ENCODE data around the gene PSMB1.
"Not testable (repeated sequence)": the region's sequence is repeated elsewhere in the genome, so short reads cannot be mapped to it uniquely, and the experiment has no call there.

PSMB1 gene

DNA sequence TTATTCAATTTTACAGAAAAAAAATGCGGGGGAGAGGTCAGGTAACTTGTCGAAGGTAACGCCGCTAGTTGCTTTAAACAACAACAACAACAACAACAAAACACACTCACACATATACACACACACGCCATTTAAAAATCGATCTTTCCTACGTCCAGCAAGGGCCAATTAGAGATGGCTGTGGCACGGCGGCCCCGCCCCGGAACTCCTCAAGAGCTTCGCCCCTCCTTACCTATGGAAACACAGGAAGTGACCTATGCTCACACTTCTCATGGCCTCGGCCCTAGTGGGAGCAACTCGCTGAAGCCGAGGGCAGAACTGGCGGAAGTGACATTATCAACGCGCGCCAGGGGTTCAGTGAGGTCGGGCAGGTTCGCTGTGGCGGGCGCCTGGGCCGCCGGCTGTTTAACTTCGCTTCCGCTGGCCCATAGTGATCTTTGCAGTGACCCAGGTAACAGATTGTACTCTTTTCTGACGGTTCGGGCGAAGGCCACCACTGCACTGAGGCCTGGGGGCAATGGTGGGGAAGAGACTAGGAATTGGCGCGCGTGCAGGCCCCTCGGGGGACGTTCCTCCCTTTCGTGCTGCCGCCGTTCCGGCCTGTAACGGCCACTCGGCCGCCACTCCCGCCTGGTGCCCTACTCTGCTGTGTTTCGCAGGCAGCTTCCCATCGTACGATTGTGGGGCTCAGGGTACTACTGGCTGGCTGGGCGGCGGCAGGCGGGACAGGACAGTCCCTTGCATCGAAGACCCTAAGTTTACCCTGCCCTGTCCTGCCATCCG lies 1.1 kb upstream of the PSMB1 start, which contains the start of gene TBP:
TBP (plus strand) TSS at position 357 of the 783 bp plus-strand sequence. CDS start 2,661 bp downstream, outside the sequence.
- peaks cover 41% of the 10 kb centered on the region for H3K36me3 Mint-ChIP-seq (ENCODE audit: low read depth)
- no peaks in the 10 kb centered on the region for H3K9me3 Mint-ChIP-seq
- H3K27me3 Mint-ChIP-seq = no peaks in the 10 kb centered on the region
- DNase-seq = peak; percentile 96
- no peak within 1 kb of the TSS for H3K27ac Mint-ChIP-seq
- peaks cover 50% of the 10 kb centered on the region for H3K4me1 Mint-ChIP-seq (ENCODE audit: low read depth)
- no peak within 1 kb of the TSS for H3K4me3 Mint-ChIP-seq

DNA sequence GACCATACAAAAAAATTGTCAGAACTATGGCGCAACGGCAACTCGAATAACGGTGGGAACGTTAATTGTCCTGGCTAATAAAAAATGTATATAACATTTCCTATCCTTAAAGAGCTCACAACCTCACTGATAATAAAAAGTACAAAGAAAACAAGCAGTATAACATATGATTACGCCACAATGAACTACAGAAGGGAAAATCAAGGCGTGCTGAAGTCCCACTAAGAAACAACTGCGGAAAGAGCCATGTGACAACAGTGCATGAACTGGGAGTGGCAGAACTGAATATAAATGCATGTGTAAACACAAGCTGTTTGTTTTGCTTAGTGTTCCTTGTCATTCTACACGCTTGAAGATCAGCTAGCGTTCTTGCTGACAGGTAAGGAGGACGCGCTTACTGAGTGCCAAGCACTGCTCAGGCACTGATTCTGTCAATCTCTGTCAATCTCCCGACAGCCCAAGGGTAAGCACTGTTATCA lies 466 bp upstream of the PSMB1 start:
- no peak for DNase-seq
- H3K27me3 Mint-ChIP-seq = no peaks in the 10 kb centered on the region
- H3K4me3 Mint-ChIP-seq = no peak overlapping the region
- H3K9me3 Mint-ChIP-seq = no peaks in the 10 kb centered on the region
- H3K4me1 Mint-ChIP-seq (ENCODE audit: low read depth) = peaks cover 52% of the 10 kb centered on the region
- peaks cover 42% of the 10 kb centered on the region for H3K36me3 Mint-ChIP-seq (ENCODE audit: low read depth)
- no peak overlapping the region for H3K27ac Mint-ChIP-seq

DNA sequence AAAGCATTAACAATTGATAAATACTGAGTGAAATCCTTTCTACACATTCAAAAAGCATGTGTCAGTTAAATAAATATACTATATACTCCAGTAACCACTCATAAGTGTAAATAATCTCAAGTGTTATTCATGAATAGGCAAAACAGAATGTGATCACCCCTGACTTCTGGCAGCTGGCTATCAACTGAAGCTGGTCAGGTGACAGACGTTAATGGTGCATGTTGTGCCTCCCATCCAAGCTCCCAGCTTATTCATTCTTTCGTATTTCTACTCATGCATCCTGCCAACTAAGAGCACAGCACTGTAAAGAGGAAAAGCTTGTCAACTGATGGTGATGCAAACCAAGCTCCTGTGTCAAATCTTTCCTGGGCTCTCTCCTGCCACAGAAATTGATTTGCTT lies 7.7 kb downstream of the PSMB1 start:
- no peak for DNase-seq
- peaks cover 100% of the 10 kb centered on the region for H3K36me3 Mint-ChIP-seq (ENCODE audit: low read depth)
- peaks cover 53% of the 10 kb centered on the region for H3K4me1 Mint-ChIP-seq (ENCODE audit: low read depth)
- no peaks in the 10 kb centered on the region for H3K27me3 Mint-ChIP-seq
- peak overlapping the region; percentile 44 for H3K27ac Mint-ChIP-seq
- no peaks in the 10 kb centered on the region for H3K9me3 Mint-ChIP-seq
- H3K4me3 Mint-ChIP-seq = no peak overlapping the region

DNA sequence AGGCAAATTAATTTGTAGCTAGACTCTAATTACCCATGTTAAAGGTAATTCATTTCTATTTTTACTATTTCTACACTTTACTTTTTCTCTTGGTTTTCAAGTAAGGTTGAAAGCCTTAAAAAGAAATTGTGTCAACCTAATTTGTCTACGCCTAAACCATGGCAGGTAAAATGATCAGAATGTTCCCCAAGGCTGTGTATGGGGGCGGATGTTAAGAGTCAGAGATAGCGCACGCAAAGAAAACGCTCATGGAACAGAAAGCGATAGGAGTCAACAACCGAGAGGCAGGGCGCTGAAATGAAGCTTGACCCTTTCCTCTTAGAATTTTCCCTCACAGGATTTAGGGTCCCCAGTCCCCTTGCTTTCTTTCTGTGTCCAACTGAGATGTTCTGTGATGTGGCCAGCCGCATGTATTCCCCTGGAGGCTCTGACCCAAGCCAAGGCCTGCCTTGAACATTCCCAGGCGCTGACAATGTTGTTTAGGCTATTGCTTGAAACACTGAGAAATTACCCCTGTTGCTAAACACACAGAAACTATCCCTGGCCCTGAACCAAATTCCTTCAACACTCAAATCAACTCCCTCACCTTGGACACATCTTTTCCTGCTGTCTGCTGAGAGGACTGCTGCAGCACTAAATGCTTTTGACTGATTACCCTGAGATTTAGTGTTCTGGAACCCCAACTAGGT lies 10.9 kb downstream of the PSMB1 start:
- Mint-ChIP-seq H3K27me3 (no peaks in the 10 kb centered on the region), H3K27ac (peak overlapping the region; percentile 76), H3K4me3 (no peak overlapping the region), H3K36me3 (ENCODE audit: low read depth) (peaks cover 100% of the 10 kb centered on the region), H3K9me3 (no peaks in the 10 kb centered on the region), H3K4me1 (ENCODE audit: low read depth) (peaks cover 29% of the 10 kb centered on the region)
- no peak for DNase-seq

DNA sequence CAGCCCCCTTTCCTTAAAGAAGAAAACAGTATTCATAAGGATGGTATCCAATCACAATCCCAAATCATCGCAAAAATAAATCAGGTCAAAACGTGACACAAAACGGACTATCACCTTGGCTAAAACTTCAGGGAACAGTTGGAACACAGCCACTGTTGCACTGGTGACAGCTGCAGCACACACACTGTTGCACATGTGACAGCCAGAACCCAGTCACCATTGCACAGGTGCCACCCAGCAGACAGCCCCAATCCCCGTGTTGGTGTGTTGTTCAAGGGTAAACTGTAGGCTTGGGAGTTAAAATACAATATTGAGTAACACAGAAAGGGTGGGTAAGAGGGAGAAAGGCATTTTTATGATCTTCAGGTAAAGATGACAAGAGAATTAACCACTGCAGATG lies 15.8 kb downstream of the PSMB1 start:
- H3K27ac Mint-ChIP-seq = peak overlapping the region; percentile 23
- DNase-seq = no peak
- no peaks in the 10 kb centered on the region for H3K9me3 Mint-ChIP-seq
- peaks cover 18% of the 10 kb centered on the region for H3K4me1 Mint-ChIP-seq (ENCODE audit: low read depth)
- H3K36me3 Mint-ChIP-seq (ENCODE audit: low read depth) = peaks cover 94% of the 10 kb centered on the region
- H3K4me3 Mint-ChIP-seq = no peak overlapping the region
- no peaks in the 10 kb centered on the region for H3K27me3 Mint-ChIP-seq

DNA sequence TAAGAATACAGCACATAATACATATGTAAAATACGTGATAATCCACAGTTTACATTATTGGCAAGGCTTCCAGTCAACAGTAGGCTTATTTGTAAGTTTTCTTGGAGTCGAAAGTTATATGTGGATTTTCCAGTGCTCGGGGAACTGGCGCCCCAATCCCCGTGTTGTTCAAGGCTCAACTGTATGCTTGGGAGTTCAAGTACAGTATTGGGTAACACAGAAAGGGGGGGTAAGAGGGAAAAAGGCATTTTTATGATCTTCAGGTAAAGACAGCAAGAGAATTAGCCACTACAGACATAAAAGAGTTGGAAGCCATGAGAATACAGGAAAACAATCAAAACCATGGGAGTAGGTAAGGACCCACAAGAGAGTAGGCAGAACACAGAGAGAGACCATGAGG lies 16.4 kb downstream of the PSMB1 start:
- Mint-ChIP-seq H3K27ac (peak overlapping the region; percentile 6), H3K9me3 (no peaks in the 10 kb centered on the region), H3K36me3 (ENCODE audit: low read depth) (peaks cover 93% of the 10 kb centered on the region), H3K4me1 (ENCODE audit: low read depth) (peaks cover 14% of the 10 kb centered on the region), H3K27me3 (no peaks in the 10 kb centered on the region), H3K4me3 (no peak overlapping the region)
- DNase-seq = no peak

DNA sequence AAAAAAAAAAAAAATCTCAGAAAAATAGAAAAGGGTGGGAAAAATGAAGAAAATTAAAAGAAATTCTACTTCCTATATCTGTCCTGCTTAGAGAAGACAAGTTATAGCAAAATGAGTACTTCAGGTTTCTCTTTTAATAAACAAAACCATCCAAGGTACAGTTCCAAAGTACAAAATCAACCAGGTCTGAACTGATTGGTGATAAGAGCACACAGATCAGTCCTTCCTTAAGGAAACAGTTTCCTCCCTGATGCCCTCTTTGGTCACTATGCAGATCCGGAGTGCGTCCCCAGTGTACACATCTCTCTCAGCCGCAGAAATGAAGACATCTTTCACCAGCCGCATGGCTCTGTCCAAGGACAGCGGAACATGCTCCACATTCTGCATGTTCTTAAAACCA lies 18.1 kb downstream of the PSMB1 start:
- Mint-ChIP-seq H3K4me3 (no peak overlapping the region), H3K27ac (no peak overlapping the region), H3K4me1 (ENCODE audit: low read depth) (peaks cover 7% of the 10 kb centered on the region), H3K36me3 (ENCODE audit: low read depth) (peaks cover 80% of the 10 kb centered on the region), H3K27me3 (no peaks in the 10 kb centered on the region), H3K9me3 (no peaks in the 10 kb centered on the region)
- DNase-seq = no peak

DNA sequence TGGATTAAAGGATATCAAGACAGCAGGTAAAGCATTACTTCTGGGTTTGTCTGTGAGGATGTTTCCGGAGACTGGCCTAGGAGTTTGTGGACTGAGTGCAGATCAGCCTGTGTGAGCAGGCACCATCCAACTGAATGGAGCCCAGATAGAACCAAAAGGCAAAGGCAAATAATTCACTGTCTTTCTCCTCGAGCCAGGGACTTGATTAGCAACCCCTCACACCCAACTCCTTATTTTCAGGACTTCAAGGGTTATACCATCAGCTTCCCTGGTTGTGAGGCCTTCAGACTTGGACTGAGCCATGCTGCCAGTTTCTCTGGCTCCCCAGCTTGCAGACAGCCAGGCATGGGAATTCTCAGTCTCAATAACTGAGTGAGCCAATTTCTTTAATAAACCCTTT lies 19.3 kb downstream of the PSMB1 start:
- Mint-ChIP-seq H3K4me1 (ENCODE audit: low read depth) (peaks cover 9% of the 10 kb centered on the region), H3K27me3 (no peaks in the 10 kb centered on the region), H3K36me3 (ENCODE audit: low read depth) (peaks cover 68% of the 10 kb centered on the region), H3K4me3 (no peak overlapping the region), H3K9me3 (no peaks in the 10 kb centered on the region), H3K27ac (peak overlapping the region; percentile 66)
- no peak for DNase-seq

DNA sequence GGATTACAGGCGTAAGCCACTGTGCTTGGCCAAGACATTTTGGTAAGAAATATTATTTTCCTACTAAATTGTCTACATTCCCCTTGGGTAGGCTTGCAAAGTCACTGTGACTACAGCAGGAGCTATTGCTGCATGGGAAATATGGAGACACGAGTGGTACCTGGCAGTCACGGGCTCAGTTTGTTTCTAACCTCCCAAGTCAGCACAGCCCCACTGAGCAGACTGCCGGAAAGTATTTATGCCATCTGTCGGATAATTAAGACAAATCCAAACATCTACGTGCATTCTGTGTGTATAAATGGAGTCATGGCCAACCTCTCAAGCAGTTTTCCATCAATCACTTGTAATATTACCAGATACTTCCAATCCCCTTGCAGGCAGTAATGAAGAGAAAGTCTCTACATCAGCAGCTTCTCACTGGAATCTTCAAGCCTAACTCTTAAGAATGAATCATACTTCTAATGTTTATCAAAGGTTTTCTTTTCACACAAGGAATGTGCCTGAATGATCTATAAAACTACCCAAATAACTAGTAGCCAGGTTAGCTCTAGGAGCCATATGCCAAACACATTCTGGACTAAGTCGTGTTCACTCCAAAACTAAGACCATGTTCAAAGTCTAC lies 20.1 kb downstream of the PSMB1 start:
- H3K36me3 Mint-ChIP-seq (ENCODE audit: low read depth) = peaks cover 63% of the 10 kb centered on the region
- H3K4me3 Mint-ChIP-seq = no peak overlapping the region
- H3K27ac Mint-ChIP-seq = no peak overlapping the region

DNA sequence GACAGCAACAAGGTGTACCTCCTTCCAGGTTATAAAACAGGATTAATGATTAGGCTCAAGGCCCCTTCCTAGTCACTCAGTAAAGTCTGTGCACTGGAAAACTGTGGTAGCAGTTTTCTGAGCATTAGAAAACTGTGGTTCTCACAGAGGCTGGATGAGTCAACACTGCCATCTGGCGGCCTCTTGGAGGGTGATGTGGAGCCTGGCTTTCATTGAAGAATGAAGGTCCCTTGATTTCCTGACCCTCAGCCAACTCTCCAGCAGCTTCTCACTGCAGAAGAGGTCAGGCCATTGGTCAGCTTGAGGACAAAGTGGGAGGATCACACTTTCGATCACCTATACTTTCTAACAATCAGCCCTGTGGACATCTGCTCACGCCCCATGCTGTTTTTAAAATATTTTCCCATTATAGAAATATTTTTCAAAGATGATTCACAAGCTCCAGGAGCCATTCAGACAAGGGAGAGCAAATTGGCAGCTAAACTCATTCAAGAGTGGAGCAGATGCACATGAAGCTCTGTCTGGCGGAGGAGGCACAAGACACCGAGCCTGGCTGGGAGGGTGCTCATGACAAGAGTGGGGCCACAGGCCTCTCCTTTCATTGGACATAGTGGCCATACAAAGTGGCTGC lies 23.2 kb downstream of the PSMB1 start:
- H3K36me3 Mint-ChIP-seq (ENCODE audit: low read depth) = peaks cover 33% of the 10 kb centered on the region
- no peak overlapping the region for H3K27ac Mint-ChIP-seq
- H3K9me3 Mint-ChIP-seq = no peaks in the 10 kb centered on the region
- H3K27me3 Mint-ChIP-seq = no peaks in the 10 kb centered on the region
- H3K4me3 Mint-ChIP-seq = no peak overlapping the region
- H3K4me1 Mint-ChIP-seq (ENCODE audit: low read depth) = peaks cover 9% of the 10 kb centered on the region
- DNase-seq = peak; percentile 69

More for the DNA sequence above, 20.1 kb downstream of the PSMB1 start:
- peaks cover 9% of the 10 kb centered on the region for H3K4me1 Mint-ChIP-seq (ENCODE audit: low read depth)
- no peaks in the 10 kb centered on the region for H3K27me3 Mint-ChIP-seq
- no peaks in the 10 kb centered on the region for H3K9me3 Mint-ChIP-seq
- no peak for DNase-seq

DNA sequence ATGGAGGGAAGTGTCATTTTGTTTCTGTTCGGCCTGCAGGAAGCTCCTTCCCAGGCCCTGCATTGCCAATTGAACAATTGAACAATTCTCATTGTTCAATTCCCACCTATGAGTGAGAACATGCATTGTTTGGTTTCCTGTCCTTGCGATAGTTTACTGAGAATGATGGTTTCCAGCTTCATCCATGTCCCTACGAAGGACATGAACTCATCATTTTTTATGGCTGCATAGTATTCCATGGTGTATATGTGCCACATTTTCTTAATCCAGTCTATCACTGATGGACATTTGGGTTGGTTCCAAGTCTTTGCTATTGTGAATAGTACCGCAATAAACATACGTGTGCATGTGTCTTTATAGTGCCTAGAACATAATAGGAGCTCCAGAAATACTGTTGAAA lies 25.1 kb downstream of the PSMB1 start:
- H3K27ac Mint-ChIP-seq; DNase-seq; H3K4me3 Mint-ChIP-seq; H3K9me3 Mint-ChIP-seq; H3K27me3 Mint-ChIP-seq; H3K4me1 Mint-ChIP-seq (ENCODE audit: low read depth): not testable (repeated sequence)
- peaks cover 15% of the 10 kb centered on the region for H3K36me3 Mint-ChIP-seq (ENCODE audit: low read depth)

DNA sequence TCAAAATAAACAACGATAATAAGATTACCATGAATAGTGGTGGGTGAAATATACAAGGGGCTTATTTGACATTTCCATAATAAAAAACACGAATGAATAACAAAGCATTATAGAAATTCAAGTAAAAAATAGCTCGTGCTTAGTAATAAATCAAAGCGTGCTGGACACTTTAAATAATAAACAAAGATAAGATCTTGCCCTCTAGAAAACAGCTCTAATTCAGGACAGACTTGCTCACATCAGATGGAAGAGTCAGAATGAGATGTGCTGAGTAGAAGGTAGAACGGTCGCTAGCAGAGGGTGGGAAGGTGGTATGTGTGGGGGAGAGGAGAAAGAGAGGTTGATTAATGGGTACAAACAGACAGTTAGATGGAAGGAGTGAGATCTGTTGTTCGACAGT lies 27.3 kb downstream of the PSMB1 start:
- Mint-ChIP-seq H3K36me3 (ENCODE audit: low read depth) (peaks cover 3% of the 10 kb centered on the region), H3K27ac (no peak overlapping the region), H3K4me1 (ENCODE audit: low read depth) (peaks cover 5% of the 10 kb centered on the region), H3K9me3 (no peaks in the 10 kb centered on the region), H3K27me3 (peaks cover 4% of the 10 kb centered on the region), H3K4me3 (no peak overlapping the region)
- no peak for DNase-seq

DNA sequence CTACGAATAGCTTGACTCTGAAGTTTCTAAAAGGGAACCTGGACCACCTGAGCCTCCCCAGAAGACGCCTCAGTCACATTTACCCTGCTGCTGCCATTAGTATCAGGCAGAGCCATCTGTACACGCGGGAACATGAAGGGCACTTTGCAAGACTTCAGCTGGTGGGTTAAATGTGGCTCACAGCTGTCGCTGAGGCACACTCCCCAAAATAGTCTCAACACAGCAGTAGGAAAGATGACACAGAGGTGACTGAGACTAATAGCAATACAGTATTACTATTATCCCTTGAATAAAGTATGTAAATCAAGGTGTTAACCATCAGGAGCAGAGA lies 29.0 kb downstream of the PSMB1 start:
- peaks cover 3% of the 10 kb centered on the region for H3K36me3 Mint-ChIP-seq (ENCODE audit: low read depth)
- H3K27ac Mint-ChIP-seq = no peak overlapping the region
- DNase-seq = no peak
- H3K27me3 Mint-ChIP-seq = peaks cover 9% of the 10 kb centered on the region
- H3K9me3 Mint-ChIP-seq = no peaks in the 10 kb centered on the region
- H3K4me3 Mint-ChIP-seq = no peak overlapping the region
- H3K4me1 Mint-ChIP-seq (ENCODE audit: low read depth) = peaks cover 2% of the 10 kb centered on the region

DNA sequence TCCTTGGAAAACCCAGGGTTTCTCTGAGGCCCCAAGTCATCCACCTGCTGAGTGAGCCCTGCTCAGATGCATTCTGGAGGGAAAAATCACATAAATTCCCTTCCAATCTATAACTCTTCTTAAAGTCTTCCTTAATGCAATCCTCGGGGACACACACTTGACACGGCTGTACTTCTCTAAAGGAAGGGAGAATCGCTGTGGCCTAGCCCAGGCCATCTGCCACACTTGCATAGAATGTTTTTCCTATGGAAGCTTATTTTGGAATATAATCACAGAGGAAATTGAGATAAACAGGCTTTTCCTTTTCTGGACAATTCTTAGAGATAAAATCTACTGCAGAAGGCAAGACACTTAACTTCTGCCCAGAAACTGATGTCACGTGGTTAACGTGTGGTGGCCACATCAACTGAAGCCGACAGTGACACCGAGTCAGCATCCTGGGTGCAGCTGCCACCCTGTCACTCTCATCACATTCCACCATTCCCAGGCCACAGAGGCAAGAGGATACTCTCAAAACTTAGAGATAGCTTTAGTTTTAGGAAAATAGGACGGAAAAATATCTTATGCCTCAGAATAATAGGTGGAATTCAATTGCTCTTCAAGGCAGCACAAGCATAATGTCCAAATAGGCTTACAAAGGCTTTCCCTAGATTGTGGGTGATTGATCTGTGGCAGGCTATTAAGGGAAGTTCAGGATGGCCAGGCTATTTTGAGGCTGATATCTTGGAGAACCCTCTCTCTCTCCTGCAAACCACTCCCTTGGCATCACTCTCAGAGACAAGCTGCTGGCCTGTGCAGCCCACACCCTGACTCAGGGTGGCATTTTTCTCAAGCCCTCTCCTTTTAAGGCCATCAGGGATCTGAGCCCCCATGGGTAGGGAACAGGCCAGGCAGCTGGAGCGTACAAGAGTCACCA lies 29.6 kb downstream of the PSMB1 start:
- peaks cover 3% of the 10 kb centered on the region for H3K36me3 Mint-ChIP-seq (ENCODE audit: low read depth)
- no peaks in the 10 kb centered on the region for H3K9me3 Mint-ChIP-seq
- peaks cover 12% of the 10 kb centered on the region for H3K27me3 Mint-ChIP-seq
- H3K4me1 Mint-ChIP-seq (ENCODE audit: low read depth) = peaks cover 2% of the 10 kb centered on the region
- DNase-seq = no peak
- H3K4me3 Mint-ChIP-seq = no peak overlapping the region
- no peak overlapping the region for H3K27ac Mint-ChIP-seq
